Measurements from ENCODE around the gene UBQLNL. TPM values are rescaled to one million over a fixed set of nuclear protein-coding genes. Genes with fewer than 3 reads are reported as not detected.

Gene UBQLNL
- total RNA-seq, 1 donor: 0.36 TPM

DNA sequence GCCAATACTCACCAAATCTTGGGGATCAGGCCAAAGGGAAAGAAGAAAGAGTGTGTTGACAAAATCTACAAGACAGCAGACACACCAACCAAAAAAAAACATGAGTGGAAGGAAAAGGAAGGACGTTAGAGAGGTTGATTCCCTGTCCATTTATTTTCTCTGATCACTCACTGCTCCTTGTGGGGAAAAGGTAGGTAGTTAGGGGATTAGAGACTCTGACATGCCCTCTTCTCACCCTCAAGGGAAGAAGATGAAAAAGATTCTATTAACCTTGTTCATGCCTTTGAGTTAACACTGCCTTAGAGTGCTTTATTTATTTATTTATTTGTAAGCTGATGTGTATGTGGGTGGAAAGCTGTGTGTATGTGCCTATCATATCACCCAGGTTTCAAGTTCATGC lies 31.9 kb upstream of the UBQLNL start, which contains the start of gene OR52H1:
Gene OR52H1 (minus strand): TSS at position 101 of the 400 bp plus-strand sequence. CDS start 3,035 bp downstream, outside the sequence.
- DNase-seq (ENCODE audit: low read depth): no peak
- no peak within 1 kb of the TSS for H3K4me3 ChIP-seq (ENCODE audit: low read depth, low read length)
- TF ChIP-seq, protein P1, sequence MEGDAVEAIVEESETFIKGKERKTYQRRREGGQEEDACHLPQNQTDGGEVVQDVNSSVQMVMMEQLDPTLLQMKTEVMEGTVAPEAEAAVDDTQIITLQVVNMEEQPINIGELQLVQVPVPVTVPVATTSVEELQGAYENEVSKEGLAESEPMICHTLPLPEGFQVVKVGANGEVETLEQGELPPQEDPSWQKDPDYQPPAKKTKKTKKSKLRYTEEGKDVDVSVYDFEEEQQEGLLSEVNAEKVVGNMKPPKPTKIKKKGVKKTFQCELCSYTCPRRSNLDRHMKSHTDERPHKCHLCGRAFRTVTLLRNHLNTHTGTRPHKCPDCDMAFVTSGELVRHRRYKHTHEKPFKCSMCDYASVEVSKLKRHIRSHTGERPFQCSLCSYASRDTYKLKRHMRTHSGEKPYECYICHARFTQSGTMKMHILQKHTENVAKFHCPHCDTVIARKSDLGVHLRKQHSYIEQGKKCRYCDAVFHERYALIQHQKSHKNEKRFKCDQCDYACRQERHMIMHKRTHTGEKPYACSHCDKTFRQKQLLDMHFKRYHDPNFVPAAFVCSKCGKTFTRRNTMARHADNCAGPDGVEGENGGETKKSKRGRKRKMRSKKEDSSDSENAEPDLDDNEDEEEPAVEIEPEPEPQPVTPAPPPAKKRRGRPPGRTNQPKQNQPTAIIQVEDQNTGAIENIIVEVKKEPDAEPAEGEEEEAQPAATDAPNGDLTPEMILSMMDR (IDR thresholded peaks at IDR 0.05; ENCODE audit: insufficient read depth, low read length): no peak

DNA sequence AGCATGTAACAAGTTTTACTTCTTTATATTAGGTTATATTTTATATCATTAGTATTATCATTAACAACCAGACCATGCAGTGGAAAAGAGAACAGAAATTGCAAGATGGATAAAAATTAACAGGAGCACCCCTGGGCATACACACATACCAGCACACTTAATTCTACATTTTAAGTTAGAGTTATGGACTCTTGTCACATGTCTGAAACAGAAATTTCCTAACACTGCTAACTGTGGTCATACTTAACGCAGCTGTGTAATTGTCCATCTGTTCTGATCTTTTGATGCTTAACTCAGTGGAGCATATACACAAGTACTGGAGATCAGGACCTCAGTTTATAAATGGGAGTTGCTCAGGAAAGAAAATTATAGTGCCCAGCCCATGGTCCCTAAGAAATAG lies 31.5 kb upstream of the UBQLNL start:
- DNase-seq (ENCODE audit: low read depth): no peak
- H3K4me3 ChIP-seq (ENCODE audit: low read depth, low read length): no peak overlapping the region
- TF ChIP-seq, protein P1 (IDR thresholded peaks at IDR 0.05; ENCODE audit: insufficient read depth, low read length): no peak

DNA sequence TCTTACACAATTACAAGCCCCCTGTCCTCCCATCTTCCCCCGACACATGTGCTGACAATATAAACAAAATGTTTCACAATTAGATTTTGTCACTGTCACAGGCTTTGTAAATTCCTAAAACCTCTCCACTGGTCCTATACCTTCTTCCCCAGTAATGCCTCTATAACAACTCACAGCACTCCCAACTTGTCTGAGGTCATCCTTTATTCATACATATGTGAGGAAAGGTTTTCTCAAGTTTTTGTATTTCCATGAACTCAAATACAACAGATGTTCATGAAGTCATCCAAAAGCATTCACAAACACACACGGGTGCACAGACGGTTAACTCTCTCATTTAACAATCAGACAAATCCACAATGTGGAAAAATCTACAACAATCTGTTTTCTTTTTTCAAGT lies 30.0 kb upstream of the UBQLNL start:
- no peak overlapping the region for H3K4me3 ChIP-seq (ENCODE audit: low read depth, low read length)
- TF ChIP-seq, protein P1 (IDR thresholded peaks at IDR 0.05; ENCODE audit: insufficient read depth, low read length): no peak
- no peak for DNase-seq (ENCODE audit: low read depth)

DNA sequence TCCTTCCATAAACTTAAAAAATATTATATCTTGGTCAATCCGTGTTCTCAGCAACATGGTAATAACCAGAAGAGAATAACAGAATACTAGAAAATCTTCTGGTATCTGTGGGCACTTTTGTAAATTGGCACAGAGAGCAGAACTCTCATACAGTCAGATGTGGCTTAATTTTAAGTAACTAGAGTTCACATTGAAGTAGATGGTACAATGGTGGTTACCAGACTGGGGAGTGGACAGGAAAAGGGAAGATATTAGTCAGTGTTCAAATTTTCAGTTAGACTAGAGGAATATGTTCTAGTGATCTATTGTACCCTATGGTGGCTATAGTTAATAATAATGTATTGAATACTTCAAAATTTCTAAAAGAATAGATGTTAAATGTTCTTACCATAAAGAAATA lies 24.9 kb upstream of the UBQLNL start:
- no peak for DNase-seq (ENCODE audit: low read depth)

DNA sequence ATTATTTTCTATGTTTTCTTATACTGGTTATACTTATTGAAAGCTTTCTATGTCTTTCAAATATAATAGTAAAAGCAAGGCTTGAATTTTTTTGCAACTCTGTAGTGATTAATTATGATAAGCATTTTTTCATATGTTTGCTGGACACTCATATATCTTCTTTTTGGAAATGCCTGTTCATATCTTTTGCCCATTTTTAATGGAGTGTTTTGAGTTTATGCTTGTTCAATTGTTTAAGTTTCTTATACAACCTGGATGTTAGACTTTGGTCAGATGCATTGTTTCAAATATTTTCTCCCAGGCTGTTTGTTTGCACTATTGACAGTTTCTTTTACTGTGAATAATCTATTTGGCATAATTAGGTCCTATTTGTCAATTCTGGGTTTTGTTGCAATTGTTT lies 20.0 kb upstream of the UBQLNL start:
- TF ChIP-seq, protein P1 (IDR thresholded peaks at IDR 0.05; ENCODE audit: insufficient read depth, low read length): no peak
- no peak for DNase-seq (ENCODE audit: low read depth)
- no peak overlapping the region for H3K4me3 ChIP-seq (ENCODE audit: low read depth, low read length)

More for the DNA sequence above, 24.9 kb upstream of the UBQLNL start:
- H3K4me3 ChIP-seq (ENCODE audit: low read depth, low read length): no peak overlapping the region
- TF ChIP-seq, protein P1 (IDR thresholded peaks at IDR 0.05; ENCODE audit: insufficient read depth, low read length): no peak

DNA sequence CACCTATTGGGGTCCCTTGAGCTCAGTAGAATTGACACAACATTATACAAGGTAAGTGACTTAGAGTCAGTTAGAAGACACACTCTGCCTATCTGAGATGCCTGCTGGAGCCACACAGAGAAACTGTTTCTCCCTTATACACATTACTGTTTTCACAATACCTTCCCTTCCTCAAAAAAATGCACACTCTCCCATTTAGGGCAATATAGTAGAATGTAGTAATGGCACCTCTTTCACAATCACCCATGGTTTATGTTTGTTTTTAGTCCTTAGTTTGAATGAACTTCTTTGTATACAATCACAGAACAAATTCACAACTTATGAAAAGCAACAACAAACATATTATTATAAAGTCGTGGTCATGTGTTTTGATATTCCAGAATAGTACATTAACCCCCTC lies 17.5 kb upstream of the UBQLNL start:
- TF ChIP-seq, protein P1 (IDR thresholded peaks at IDR 0.05; ENCODE audit: insufficient read depth, low read length): no peak
- no peak overlapping the region for H3K4me3 ChIP-seq (ENCODE audit: low read depth, low read length)
- DNase-seq (ENCODE audit: low read depth): no peak
